HG03457 (cell line): ENCODE data around the gene HSPD1.

Experiments used
- ATAC-seq: cut with Tn5 transposase; IDR thresholded peaks from one replicate; pipeline ENCODE4 v1.9.1; 2021; ENCODE audit warnings: moderate number of reproducible peaks; ENCODE audit not compliant: unreplicated experiment

Gene HSPD1

GRCh38 chr2:197499594-197500502 is at the start of gene HSPD1, which contains the start of gene HSPE1:
Gene HSPD1 (minus strand): TSS chr2:197499840. CDS start chr2:197498848, 992 bp downstream.
Gene HSPE1 (plus strand): TSS chr2:197500379. CDS start chr2:197500437, 58 bp downstream.
- ATAC-seq: peak; percentile 74

GRCh38 chr2:197548582-197548981 is 48.9 kb upstream of the HSPD1 start:
- no peak for ATAC-seq

GRCh38 chr2:197547163-197547900 is 47.7 kb upstream of the HSPD1 start:
- ATAC-seq: no peak

DNA sequence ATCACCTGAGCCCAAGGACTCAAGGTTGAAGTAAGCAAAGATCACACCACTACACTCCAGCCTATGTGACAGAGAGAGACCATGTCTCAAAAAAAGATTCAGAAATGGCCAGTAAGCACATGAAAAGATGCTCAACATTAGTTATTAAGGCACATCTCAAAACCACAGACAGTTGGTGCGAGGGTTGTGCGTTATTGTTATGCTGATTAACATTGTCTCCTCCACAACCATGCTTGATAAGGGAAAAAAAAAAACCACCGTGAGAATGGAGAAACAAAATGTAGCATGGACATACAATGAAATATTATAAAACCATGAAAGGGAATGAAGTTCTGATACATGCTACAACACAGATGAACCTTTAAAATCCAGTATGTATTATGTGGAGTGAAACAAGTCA is 43.6 kb upstream of the HSPD1 start:
- ATAC-seq: no peak

DNA sequence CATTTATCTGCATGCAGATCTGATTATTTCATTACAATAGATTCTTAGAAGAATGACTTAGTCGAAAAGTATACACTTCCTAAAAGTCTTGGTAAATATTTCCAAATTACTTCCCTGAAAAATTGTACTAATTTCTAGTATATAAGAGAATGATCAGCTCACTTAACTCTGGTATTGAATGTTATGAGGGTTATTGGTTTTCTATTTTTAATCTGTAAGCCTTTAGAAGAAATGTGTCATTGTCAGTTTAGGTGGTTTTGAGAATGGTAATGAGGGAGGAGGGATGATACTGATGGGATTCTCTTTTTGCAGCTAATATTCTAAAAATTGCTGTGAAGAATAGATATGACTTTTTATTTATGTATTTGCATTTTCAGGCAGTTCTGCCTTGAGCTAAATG is 40.1 kb upstream of the HSPD1 start:
- no peak for ATAC-seq

DNA sequence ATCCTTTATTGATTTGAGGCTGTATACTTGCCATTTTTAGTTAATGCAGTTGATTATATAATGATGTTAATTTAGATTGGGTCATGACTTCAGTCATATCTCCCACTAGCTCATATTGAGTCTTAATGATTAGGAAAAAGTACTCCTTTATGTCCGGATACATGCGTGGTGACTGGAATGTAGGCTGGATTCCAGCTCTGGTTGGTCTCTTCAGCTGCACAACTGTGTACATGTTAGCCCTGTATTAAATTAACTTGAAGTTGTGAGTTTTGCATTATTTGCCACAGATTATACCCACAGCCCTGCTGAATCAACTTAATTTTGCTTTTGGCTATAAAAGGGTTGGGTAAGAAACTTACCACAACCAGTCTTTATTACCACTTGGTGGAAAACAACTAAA is 38.8 kb upstream of the HSPD1 start:
- no peak for ATAC-seq

DNA sequence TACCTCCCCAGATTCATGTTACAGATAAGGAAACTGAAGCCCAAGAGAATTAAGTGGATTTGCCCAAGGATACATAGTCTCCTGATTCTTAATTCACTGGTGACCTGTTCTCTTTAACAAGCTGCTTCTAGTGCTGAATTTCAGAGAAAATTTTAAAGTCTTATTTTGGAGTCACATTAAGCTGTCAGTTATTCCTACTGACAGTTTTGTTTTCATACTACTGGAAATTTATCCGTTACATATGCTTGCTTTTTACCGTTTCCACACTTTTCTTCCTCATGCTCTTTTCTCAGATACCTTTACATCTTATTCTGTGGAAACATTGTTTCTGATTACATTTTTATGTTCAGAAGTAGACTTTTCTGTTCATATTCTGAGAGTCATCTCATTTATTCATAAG is 17.5 kb upstream of the HSPD1 start:
- no peak for ATAC-seq

DNA sequence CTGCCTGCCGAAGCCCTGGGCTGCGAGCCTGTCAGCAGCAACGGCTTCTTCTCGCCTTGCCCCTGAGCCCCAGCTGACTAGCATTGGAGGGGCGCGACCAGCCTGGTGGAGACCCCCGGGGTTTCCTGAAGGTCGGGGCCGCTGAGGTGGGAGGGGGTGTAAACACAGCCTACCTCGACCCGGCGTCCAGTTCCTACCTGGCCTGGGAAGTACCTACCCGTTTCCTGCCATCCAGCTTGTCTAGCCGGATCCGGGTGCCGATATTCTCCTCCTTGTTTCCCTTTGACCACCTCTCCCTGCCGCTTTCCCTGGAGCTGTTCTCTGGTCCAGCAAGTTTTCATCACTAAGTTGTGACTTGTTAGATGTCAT is 16.7 kb upstream of the HSPD1 start:
- ATAC-seq: peak; percentile 13

GRCh38 chr2:197515739-197516392 is 16.2 kb upstream of the HSPD1 start, which contains the start of gene MOB4:
Gene MOB4 (plus strand): TSS chr2:197516066. CDS start chr2:197516087, 21 bp downstream.
- ATAC-seq: peak; percentile 94

DNA sequence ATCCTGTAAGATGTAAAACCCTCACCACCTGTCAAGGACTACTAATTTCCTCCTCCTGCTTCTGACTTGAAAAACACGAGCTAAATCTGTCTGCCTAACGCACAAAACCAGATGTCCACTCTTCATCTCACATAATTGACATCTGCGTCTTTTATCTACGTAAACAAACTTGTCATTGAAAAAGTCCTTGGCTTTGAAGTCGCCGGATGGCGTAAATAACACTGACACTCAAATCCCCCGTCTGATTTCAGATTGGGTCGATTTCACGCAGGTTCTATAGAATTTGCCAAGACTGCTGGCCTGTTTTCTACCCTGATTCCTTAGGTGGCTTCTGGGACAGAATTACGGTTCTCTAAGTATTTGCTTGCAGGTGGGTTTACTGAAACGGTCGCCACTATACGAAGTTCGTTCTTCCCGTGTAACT is 15.7 kb upstream of the HSPD1 start:
- ATAC-seq: no peak

DNA sequence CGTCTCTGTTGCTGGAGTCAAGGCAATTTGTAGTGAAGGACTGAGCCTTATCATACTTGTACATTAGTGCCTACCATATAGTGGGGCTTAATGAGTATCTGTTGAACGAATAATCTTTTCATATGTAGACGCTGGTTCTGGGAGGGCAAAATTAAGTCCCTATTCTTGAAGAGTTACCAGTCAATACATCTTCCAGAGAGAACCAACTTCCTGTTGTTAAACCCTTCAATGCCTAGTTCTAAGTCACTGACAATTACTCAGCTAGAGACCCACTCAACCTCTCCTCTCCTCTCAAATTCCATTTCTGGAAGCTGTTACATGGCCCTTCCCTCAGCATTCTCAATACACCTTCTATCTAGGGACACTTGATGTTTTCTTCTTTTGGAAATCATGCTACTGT is 15.1 kb upstream of the HSPD1 start:
- ATAC-seq: no peak

DNA sequence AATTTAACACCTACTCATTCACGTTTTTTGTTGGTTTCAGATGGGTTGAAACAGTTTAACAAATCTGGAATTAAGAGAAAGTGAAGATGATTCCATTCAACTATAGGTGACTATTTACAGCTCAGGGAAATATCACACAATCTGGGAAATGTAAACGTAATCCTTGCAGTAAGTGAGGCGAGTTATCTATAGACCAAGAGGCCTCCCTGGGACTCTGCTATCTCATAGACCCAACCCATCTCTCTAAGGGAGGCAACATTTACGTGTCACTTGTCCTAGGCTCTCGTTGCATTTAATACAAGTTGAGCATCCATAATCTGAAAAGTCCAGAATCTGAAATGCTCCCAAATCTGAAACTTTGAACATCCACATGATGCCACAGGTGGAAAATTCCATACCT is 14.3 kb upstream of the HSPD1 start:
- no peak for ATAC-seq

- no peak for ATAC-seq
Observed at GRCh38 chr2:197506658-197507057, 7.0 kb upstream of the HSPD1 start.

GRCh38 chr2:197504512-197504911 is 4.9 kb upstream of the HSPD1 start:
- ATAC-seq: no peak

GRCh38 chr2:197504000-197504399 is 4.4 kb upstream of the HSPD1 start:
- no peak for ATAC-seq

DNA sequence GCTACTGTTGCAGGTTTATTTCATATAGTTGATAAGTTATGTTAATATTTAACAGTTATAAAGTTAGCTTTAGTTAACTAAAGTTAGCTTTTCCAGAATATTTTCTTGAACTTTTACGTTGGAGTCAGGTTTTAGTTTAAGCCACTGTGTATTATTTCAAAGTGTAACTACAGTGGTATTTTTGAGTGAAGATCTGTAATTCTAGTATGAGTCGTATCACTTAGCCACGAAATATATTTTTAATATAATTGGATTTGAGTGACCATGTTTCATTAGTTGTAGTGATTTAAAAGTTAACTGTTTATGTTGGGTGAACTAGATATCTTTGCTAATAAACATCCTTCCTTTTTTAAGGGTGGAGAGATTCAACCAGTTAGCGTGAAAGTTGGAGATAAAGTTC is 3.0 kb upstream of the HSPD1 start:
- no peak for ATAC-seq

- ATAC-seq: no peak
Observed at GRCh38 chr2:197502201-197502600, 2.6 kb upstream of the HSPD1 start.

GRCh38 chr2:197500503-197501131 is 977 bp upstream of the HSPD1 start:
- ATAC-seq: no peak

DNA sequence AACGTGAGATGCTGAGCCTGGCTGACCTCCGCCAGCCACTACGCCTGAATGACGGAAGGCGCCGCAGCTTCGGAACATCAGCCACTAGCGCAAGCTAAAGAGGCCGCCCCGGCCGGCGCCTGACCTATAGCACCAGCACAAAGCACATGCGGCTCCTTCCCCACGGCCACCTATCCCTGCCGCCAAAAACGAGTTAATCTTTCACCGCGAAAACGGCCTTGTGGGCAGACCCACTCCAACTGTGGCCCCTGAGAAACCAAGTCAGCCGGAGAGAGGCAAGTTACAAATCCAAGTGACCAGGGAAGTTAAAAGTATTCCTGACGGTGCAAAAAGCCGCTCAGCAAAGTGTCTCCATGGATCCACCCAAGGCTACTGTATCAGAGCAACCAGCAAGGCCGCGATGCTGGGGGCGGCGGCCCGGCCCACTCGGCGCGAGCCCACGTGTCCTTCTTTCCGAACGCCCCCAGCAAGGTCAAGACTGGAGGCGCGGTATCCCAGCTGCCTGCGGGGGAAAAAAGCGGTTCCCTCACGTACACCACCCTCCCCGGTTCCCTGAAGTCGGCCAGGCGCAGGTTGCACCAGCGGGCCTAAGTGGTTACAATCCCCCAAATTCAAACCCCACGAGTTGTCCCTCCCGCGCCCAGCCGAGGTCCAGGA is 575 bp downstream of the HSPD1 start:
- ATAC-seq: no peak

- ATAC-seq: no peak
Observed at GRCh38 chr2:197498235-197498936, 1.3 kb downstream of the HSPD1 start.
